ENCODE results near the gene AGBL3.

GRCh38 chr7:135181929-135182678 is 195.8 kb downstream of the AGBL3 start:
- TF ChIP-seq GABPA (IDR thresholded peaks at IDR 0.05 in 1 of 2, conservative IDR thresholded peaks at IDR 0.05 in 1 of 2) (no peak), CTCF (IDR thresholded peaks at IDR 0.05; ENCODE audit: low read depth, low read length, missing input control) (no peak), EGR1 (IDR thresholded peaks at IDR 0.05; ENCODE audit: low read depth in 2 of 2) (no peak), REST (IDR thresholded peaks at IDR 0.05) (no peak), MAX (IDR thresholded peaks at IDR 0.05) (no peak), TAF1 (conservative IDR thresholded peaks at IDR 0.05) (no peak), YY1 (IDR thresholded peaks at IDR 0.05) (no peak), ATF3 (IDR thresholded peaks at IDR 0.05) (no peak), SP1 (IDR thresholded peaks at IDR 0.05) (no peak), JUND (IDR thresholded peaks at IDR 0.05) (no peak)

All from liver (tissue), 3 donors.